A204.1 (cell line): ENCODE data around the gene GRAMD4.
"Not testable (repeated sequence)": the region's sequence is repeated elsewhere in the genome, so short reads cannot be mapped to it uniquely, and the experiment has no call there.

ENCODE experiments used
- FAIRE-seq: peaks from 2 replicates; lab custom pipeline; 2012; peaks lifted over from hg19 to GRCh38; lab: Jason Lieb, UNC

The GRAMD4 gene

DNA sequence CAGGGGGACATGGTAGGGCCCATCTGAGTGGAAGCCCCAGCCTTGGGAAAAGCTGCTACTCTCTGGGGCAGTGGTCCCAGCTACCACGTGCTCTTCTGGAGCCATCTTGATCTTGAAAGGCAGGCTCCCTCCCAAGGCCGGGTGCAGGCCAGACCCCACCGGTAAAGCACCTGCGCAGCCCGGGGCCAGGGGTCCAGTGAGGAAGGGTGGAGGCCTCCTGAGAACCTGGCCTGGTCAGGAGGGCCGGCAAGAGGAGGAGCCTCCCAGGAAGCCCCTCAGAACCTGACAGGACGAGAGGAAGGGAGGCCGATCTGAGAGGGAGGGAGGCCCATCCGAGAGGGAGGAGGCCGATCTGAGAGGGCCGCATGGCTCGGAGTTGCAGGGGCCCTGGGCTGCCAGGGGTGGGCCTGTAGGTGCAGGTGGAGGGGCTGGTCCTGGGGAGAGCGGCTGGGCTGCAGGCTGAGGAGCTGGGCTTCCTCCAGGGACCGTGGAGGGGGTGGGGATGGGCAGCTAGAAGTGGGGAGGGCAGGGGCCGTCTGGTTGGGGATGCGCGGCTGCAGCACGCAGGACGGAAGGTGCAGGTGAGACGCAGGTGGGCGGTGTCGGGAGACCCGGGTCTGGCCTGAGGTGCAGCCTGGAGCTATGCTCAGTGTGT is 529 bp downstream of the GRAMD4 start:
- no peak for FAIRE-seq

- FAIRE-seq, result not testable (repeated sequence)
Observed at GRCh38 chr22:46621243-46621930, 1.2 kb downstream of the GRAMD4 start.

DNA sequence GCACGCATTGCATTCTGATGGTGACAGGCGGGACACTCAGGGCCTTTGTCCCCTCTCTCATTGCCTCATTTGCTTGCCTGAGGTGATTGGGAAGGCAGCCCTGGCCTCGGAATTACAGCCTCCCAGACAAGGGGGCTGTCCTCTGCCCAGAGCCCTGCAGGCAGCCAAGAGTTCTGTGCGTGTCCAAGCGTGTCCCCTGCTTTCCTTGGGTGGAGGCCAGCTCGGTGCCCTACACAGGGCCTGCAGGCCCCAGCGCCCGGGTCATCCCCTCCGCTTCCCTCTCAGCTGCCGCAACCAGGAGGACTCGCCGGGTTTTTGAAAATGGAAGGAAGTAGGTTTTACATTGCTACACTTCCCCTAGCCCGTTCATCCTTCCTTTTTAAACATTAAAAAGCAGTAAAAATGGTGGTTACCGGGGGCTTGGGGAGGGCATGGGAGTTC is 1.9 kb downstream of the GRAMD4 start:
- FAIRE-seq, result no peak

DNA sequence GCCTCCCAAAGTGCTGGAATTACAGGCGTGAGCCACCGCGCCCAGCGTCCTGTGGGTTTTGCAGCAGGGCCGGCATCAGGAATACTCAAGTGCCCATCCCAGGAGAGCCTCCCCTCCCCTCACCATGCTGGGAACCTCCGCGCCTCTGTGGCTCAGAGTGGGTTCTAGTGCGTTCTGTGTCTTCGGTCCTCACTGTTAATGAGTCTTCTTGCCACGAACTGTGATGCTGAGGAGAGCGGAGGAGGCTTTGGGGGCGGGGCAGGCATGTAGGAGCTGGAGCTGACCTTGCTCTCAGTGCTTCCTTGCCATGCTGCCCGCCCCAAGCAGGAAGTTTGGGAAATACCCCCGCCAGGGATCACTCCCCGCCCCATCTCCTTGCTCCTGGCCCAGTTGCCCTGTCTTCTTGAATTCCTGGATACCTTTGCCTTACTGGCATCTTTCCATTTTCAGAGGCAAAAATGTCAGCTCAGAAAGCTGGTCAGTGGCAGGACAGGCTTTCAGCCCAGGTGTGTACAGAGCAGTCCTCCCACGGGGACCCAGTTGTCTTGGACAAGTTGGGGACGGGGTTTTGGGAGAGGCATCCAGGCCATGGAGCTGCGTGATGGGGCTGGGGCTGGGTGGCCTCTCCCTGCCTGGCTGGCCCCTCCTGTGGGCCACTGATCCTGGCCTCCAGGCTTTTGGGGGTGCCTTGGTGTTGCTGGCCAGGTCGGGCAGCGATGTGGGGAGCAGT is 5.1 kb downstream of the GRAMD4 start:
- no peak for FAIRE-seq

DNA sequence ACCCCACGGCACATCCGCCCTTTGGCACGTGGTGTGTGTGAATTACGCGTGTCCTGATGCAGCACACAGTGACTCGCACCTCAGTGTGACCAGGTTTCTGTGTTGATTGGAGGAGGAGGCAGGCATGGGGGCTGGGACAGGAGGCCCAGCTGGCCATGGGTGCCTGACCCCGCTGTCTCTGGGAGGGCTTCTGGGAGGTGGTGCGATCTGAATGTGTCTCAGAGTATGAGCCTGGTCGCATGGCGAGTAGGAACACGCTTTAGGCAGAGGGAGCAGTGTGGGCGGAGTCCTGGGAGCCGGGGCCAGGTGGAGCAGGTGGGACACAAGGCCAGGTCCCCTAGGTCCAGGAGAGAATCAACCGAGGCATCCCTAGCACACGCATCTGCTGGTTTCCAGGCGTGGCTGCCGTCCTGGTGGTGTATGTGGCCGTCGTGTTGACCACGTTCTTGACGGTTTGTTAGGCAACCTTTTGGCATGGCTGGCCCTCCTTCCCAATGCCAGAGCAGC is 5.7 kb downstream of the GRAMD4 start:
- FAIRE-seq, result no peak

- no peak for FAIRE-seq
Observed at GRCh38 chr22:46626356-46626755, 6.2 kb downstream of the GRAMD4 start.

DNA sequence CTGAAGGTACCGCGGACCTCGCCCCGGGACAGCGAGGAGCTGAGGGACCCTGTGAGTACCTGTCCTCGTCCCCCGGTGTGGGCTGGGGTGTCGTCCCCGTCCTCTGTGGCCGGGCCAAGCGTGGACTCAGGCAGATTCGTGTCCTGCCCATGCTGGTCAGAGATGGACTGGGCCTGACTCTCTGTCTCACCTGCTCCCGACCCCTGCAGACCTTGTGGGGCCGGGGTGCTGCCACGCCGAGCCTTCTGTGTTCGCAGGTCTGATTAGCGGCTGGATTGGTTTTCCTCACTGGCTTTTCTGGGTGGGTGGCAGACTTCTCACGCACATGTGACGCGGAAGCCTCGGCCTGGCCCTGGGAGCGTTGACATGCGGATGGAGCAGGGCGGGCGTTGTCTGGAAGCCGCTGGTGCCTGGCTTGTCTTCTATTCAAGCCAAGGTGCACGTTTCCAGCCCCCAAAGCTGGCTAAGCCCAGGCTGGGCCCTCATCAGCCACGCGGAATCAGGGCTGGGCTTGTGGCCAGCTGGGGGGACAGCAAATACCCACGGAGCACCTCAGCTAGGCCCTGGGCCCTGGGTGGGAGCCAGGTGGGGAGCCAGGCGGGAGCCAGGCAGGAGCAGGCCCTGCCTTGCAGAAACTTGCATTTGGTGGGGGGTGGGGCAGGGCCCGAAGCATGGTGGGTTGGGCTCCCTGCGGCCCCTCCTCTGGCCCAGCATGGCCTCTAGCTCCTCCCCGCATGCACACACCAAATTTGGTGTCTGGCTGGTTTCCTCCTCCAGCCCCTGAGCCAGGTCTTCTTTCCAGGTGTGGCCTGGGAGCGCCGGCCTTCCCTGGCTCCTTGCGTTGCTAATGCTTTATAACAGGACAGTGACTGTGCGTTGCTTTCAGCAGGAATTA is 7.0 kb downstream of the GRAMD4 start:
- no peak for FAIRE-seq

DNA sequence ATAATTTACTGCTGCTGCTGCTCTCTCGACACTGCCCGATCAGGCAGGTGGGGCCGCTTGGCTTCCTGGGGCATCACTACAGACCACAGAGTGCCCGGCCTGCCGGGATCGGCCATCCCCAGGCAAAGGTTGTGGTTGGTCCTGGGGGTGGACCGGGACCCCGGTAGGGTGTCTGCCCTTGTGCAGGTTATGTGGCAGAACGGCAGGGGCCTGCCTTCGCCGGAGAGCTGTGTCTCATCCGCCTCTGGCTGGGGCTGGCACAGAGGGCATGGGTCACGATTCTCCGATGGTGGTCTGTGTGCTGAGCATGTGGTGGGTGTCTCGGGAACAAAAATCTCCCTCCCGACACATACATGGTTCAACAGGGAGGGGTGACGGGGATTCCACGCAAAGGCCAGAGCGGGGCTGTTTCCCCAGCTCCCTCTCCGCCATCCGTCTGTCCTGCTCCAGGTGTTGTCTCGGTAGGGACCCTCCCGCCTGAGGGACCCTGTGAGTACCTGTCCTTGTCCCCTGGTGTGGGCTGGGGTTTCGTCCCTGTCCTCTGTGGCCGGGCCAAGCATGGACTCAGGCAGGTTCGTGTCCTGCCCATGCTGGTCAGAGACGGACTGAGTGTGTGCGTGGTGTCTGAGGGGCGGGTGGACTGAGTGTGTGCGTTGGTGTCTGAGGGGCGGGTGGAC is 7.8 kb downstream of the GRAMD4 start:
- FAIRE-seq, result no peak

GRCh38 chr22:46628756-46629155 is 8.6 kb downstream of the GRAMD4 start:
- no peak for FAIRE-seq

DNA sequence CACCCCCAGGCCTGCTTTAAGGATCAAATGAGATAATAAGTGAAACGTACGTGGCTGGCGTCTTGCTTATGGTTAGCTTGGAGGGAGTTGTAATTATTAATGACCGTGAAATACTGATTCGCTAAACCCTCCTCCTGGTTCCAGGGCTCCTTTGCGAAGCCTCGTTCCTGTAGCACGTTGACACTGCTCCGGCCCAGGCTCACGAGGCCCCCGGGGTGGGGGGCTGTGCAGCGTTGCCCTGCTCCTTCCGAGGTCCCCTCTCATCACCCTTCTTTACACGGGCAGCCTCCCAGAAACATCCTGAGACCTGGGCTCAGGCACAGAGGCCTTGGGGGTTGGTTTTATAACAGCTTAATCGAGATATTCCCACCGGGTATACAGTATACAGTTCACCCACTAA is 9.1 kb downstream of the GRAMD4 start:
- FAIRE-seq, result no peak

DNA sequence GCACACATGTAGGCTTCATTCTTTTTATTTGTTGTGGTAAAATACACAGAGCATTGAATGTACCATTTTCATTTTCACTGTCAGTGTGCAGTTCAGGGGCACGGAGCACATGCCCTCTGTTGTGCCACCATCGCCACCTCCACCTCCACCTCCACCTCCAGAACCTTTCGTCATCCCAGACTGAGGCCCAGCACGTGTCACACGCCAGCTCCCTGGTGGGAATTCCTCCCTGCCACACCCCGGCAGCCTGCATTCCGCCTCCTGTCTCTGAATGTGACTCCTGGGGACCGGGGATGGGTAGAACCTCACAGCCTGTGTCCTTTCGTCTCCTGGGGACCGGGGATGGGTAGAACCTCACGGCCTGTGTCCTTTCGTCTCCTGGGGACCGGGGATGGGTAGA is 10.9 kb downstream of the GRAMD4 start:
- no peak for FAIRE-seq

GRCh38 chr22:46632646-46633249 is 12.6 kb downstream of the GRAMD4 start:
- no peak for FAIRE-seq

- no peak for FAIRE-seq
Observed at GRCh38 chr22:46633334-46633890, 13.2 kb downstream of the GRAMD4 start.

- no peak for FAIRE-seq
Observed at GRCh38 chr22:46634011-46634699, 14.0 kb downstream of the GRAMD4 start.

DNA sequence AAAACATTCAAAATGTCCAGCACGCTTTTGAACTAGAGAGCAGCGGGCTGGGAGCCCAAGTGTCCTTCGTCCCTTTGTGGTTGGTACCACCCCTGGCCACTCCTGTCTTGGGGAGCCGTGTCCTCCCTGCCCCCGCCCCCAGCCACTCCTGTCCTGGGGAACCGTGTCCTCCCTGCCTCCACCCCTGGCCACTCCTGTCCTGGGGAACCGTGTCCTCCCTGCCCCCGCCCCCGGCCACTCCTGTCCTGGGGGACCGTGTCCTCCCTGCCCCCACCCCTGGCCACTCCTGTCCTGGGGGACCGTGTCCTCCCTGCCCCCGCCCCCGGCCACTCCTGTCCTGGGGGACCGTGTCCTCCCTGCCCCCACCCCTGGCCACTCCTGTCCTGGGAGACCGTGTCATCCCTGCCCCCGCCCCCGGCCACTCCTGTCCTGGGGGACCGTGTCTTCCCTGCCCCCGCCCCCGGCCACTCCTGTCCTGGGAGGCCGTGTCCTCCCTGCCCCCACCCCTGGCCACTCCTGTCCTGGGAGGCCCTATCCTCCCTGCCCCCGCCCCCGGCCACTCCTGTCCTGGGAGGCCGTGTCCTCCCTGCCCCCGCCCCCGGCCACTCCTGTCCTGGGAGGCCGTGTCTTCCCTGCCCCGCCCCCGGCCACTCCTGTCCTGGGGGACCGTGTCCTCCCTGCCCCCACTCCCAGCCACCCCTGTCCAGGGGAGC is 14.9 kb downstream of the GRAMD4 start:
- not testable (repeated sequence) for FAIRE-seq

DNA sequence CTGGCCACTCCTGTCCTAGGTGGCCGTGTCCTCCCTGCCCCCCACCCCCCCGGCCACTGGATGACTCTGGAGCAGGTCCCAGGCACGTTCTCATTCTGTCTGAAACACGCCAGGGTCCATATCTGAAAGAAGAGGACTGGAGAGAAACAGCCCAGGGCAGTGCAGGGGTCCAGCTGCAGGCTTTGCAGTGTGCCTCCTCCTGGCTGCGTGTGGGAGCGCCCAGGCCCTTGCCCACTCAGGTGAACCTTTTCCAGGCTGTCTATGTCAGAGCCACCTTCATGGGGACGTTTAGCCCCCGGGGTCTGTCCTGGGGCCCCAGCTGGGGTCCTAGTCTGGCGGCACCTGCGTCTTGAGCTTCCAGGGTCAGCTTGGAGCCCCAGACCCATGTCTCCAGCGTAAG is 15.6 kb downstream of the GRAMD4 start:
- no peak for FAIRE-seq

DNA sequence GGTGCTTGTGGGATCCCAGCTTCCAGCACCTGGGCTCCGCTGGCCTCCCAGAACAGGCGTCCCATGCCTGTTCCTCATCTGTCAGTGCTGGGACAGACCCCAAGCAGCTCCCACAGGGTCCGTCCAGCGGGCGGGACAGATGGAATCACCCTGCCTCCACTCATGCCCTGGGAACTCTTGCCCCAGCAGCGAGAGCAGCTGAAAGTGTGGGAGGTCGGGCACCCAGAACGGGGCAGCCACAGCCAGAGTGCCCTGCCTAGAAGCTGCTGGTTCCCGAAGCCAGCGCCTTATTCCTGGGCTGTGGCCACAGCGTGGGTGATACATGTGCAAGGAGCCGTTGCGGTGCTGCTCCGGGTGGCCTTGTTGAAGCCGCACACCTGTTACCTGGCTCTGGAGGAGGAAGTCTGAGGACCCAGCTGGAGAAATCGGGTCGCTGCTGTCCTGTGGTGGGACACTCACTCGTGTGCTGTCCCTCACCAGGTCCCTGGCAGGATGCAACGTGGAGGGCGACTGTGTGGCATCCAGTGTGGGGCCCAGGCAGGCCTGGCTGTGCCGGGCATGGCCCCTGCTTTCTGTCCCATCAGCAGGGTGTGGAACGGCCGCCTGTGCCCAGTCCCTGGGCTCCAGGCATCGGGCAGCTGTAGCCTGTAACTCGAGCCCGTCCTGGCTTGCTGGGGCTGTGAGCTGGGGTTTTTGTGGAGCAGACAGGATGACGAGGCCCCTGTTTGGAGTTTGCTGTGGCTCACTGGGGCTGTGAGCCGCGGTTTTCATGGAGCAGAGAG is 16.2 kb downstream of the GRAMD4 start:
- no peak for FAIRE-seq

- no peak for FAIRE-seq
Observed at GRCh38 chr22:46637711-46638600, 17.8 kb downstream of the GRAMD4 start.
